H1 (cell line): ENCODE data around the gene SLC12A5.

ENCODE experiments used
- CHD2 ChIP-seq: IDR thresholded peaks from 2 replicates; pipeline ENCODE4 v1.6.1; 2012; ENCODE audit warnings: low read length, improper control_type of control experiment
- EGR1 ChIP-seq: IDR thresholded peaks from 2 replicates; pipeline ENCODE4 v1.6.1; 2011; ENCODE audit warnings: low read depth, low read length, borderline replicate concordance
- EZH2 ChIP-seq: fragments of 200-600 bp; sonication (generic); IDR thresholded peaks from 2 replicates; pipeline ENCODE4 v1.7.1; 2012; ENCODE audit warnings: low read depth, mild to moderate bottlenecking, moderate library complexity, low read length, inconsistent platforms; ENCODE audit not compliant: severe bottlenecking
- KDM1A ChIP-seq: fragments of 200-600, 300-600 bp; sonication (generic); IDR thresholded peaks from 2 replicates; pipeline ENCODE4 v1.7.1; 2016; ENCODE audit warnings: mild to moderate bottlenecking, low read length, borderline replicate concordance
- POLR2A ChIP-seq, 2 experiments: IDR thresholded peaks; 1 replicate in 1 of 2; 2 replicates in 1 of 2; pipeline ENCODE4 v1.6.1; 2011; ENCODE audit warnings: low read depth in 2 of 2, low read length in 2 of 2, mild to moderate bottlenecking in 2 of 2; ENCODE audit errors: control extremely low read depth in 1 of 2
- RAD21 ChIP-seq, 2 experiments: IDR thresholded peaks in 1 of 2; conservative IDR thresholded peaks in 1 of 2; 2 replicates each; pipeline ENCODE4 v1.6.1; 2011; ENCODE audit warnings: low read depth in 2 of 2, low read length in 2 of 2, improper control_type of control experiment in 1 of 2, inconsistent platforms in 1 of 2, mild to moderate bottlenecking in 1 of 2, moderate library complexity in 1 of 2
- RFX5 ChIP-seq: IDR thresholded peaks from 2 replicates; pipeline ENCODE4 v1.6.1; 2011; ENCODE audit warnings: low read depth, low read length, improper control_type of control experiment, borderline replicate concordance
- SIN3A ChIP-seq, 2 experiments: IDR thresholded peaks in 1 of 2; conservative IDR thresholded peaks in 1 of 2; 2 replicates each; pipeline ENCODE4 v1.6.1; 2011 to 2012; ENCODE audit warnings: low read length in 2 of 2, improper control_type of control experiment in 1 of 2, low read depth in 1 of 2, mild to moderate bottlenecking in 1 of 2
- SIX5 ChIP-seq: IDR thresholded peaks from 2 replicates; pipeline ENCODE4 v1.6.1; 2011; ENCODE audit warnings: mild to moderate bottlenecking, low read depth, low read length
- SP2 ChIP-seq: IDR thresholded peaks from 2 replicates; pipeline ENCODE4 v1.6.1; 2012; ENCODE audit warnings: mild to moderate bottlenecking, low read length, inconsistent platforms
- TCF12 ChIP-seq: IDR thresholded peaks from 2 replicates; pipeline ENCODE4 v1.6.1; 2011; ENCODE audit warnings: low read depth, mild to moderate bottlenecking, low read length
- TF ChIP-seq, protein P1 (sequence below), 3 experiments: IDR thresholded peaks; 1 replicate in 2 of 3; 2 replicates in 1 of 3; pipeline versions ENCODE4 v1.5.1 to v1.6.1; 2011; ENCODE audit warnings: low read length in 3 of 3, mild to moderate bottlenecking in 3 of 3, inconsistent platforms in 2 of 3, low read depth in 1 of 3, moderate library complexity in 1 of 3; ENCODE audit not compliant: insufficient read depth in 1 of 3; ENCODE audit errors: control extremely low read depth in 1 of 3

DNA sequence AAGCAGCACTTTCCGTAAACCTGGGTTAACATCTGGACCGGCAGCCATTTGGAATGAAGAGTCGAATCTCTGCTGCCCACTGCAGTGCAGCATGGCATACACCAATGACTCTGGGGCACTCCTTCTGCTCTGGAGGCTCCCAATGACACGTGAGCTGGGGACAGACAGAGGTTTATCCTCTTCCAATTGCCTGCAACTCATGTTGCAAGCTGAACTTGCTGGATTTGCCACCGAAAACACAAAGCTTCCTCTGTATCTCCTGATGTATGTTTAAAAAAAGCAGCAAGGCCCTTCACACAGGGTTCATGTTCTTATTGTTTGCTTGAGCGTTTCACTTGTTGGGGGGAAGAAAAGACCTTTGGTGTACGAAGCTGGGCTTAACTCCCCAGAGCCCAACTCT, 49.9 kb downstream of the SLC12A5 start:
- TF ChIP-seq TCF12 (no peak), CHD2 (no peak), SIX5 (no peak), POLR2A (IDR thresholded peaks at IDR 0.05; ENCODE audit: control extremely low read depth in 1 of 2, low read depth in 2 of 2, low read length in 2 of 2) (no peak), EZH2 (no peak), SP2 (no peak), EGR1 (no peak), KDM1A (no peak), SIN3A (conservative IDR thresholded peaks at IDR 0.05 in 1 of 2, IDR thresholded peaks at IDR 0.05 in 1 of 2; ENCODE audit: low read depth in 1 of 2, low read length in 2 of 2) (no peak), RAD21 (IDR thresholded peaks at IDR 0.05 in 1 of 2, conservative IDR thresholded peaks at IDR 0.05 in 1 of 2; ENCODE audit: low read depth in 2 of 2, low read length in 2 of 2) (no peak), RFX5 (no peak)
- TF ChIP-seq, protein P1, sequence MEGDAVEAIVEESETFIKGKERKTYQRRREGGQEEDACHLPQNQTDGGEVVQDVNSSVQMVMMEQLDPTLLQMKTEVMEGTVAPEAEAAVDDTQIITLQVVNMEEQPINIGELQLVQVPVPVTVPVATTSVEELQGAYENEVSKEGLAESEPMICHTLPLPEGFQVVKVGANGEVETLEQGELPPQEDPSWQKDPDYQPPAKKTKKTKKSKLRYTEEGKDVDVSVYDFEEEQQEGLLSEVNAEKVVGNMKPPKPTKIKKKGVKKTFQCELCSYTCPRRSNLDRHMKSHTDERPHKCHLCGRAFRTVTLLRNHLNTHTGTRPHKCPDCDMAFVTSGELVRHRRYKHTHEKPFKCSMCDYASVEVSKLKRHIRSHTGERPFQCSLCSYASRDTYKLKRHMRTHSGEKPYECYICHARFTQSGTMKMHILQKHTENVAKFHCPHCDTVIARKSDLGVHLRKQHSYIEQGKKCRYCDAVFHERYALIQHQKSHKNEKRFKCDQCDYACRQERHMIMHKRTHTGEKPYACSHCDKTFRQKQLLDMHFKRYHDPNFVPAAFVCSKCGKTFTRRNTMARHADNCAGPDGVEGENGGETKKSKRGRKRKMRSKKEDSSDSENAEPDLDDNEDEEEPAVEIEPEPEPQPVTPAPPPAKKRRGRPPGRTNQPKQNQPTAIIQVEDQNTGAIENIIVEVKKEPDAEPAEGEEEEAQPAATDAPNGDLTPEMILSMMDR (IDR thresholded peaks at IDR 0.05; ENCODE audit: control extremely low read depth in 1 of 3, insufficient read depth in 1 of 3, low read depth in 1 of 3, low read length in 3 of 3) = no peak
